ENCODE results near the gene SEMA4B. TPM values are rescaled to one million over a fixed set of nuclear protein-coding genes. Genes with fewer than 3 reads are reported as not detected.

SEMA4B gene
- total RNA-seq, 1 experiment from 2014 or later, result 50.2 TPM

GRCh38 chr15:90223441-90224165 is 22.5 kb downstream of the SEMA4B start:
- ChIA-PET POLR2A (no interaction called here), CTCF (interaction anchor here (0.6 to 3.5 kb wide), 2 partner anchors 78 to 424 kb away, joined by 3 to 110 read pairs; no protein-coding TSS in a partner anchor)
- ATAC-seq (no peak), DNase-seq (ENCODE audit: low spot score) (no peak)
- Mint-ChIP-seq H3K27ac (no peak overlapping the region), H3K27me3 (ENCODE audit: low read depth) (no peaks in the 10 kb centered on the region), H3K4me1 (no peaks in the 10 kb centered on the region), H3K4me3 (no peak overlapping the region), H3K9me3 (no peaks in the 10 kb centered on the region), H3K36me3 (peaks cover 34% of the 10 kb centered on the region)
- no peak for TF ChIP-seq MYBL2 (CRISPR knock-in tag; IDR thresholded peaks at IDR 0.05)
- no peak for TF ChIP-seq OVOL2 (CRISPR knock-in tag; IDR thresholded peaks at IDR 0.05; ENCODE audit: borderline replicate concordance)
- no peak for TF ChIP-seq TCF7 (CRISPR knock-in tag; IDR thresholded peaks at IDR 0.05; ENCODE audit: low read depth)
- TF ChIP-seq HMGA2 (CRISPR knock-in tag; IDR thresholded peaks at IDR 0.05), result no peak
- no peak for TF ChIP-seq IRF2 (CRISPR knock-in tag; IDR thresholded peaks at IDR 0.05; ENCODE audit: borderline replicate concordance, low read depth)
- TF ChIP-seq FOXK1 (CRISPR knock-in tag; IDR thresholded peaks at IDR 0.05), result no peak
- TF ChIP-seq TEAD4 (CRISPR knock-in tag; IDR thresholded peaks at IDR 0.05), result no peak
- TF ChIP-seq ATF1 (CRISPR knock-in tag; IDR thresholded peaks at IDR 0.05), result no peak
- TF ChIP-seq ZBTB43 (CRISPR knock-in tag; IDR thresholded peaks at IDR 0.05), result no peak
- no peak for TF ChIP-seq ZMAT4 (CRISPR knock-in tag; IDR thresholded peaks at IDR 0.05)
- no peak for TF ChIP-seq JUN (CRISPR knock-in tag; IDR thresholded peaks at IDR 0.05)
- no peak for TF ChIP-seq KAT7 (CRISPR knock-in tag; IDR thresholded peaks at IDR 0.05; ENCODE audit: borderline replicate concordance)
- no peak for TF ChIP-seq FOXJ3 (CRISPR knock-in tag; IDR thresholded peaks at IDR 0.05; ENCODE audit: borderline replicate concordance)
- TF ChIP-seq ZNF512 (CRISPR knock-in tag; IDR thresholded peaks at IDR 0.05; ENCODE audit: borderline replicate concordance), result no peak
- TF ChIP-seq ZNF671 (CRISPR knock-in tag; IDR thresholded peaks at IDR 0.05), result no peak
- no peak for TF ChIP-seq CDX4 (CRISPR knock-in tag; IDR thresholded peaks at IDR 0.05; ENCODE audit: borderline replicate concordance)

GRCh38 chr15:90225047-90225446 is 23.9 kb downstream of the SEMA4B start:
- Mint-ChIP-seq H3K36me3 (peaks cover 46% of the 10 kb centered on the region), H3K4me3 (no peak overlapping the region), H3K27me3 (ENCODE audit: low read depth) (no peaks in the 10 kb centered on the region), H3K27ac (no peak overlapping the region), H3K9me3 (no peaks in the 10 kb centered on the region), H3K4me1 (no peaks in the 10 kb centered on the region)
- ChIA-PET POLR2A (no interaction called here), CTCF (no interaction called here)
- no peak for ATAC-seq
- no peak for DNase-seq (ENCODE audit: low spot score)
- TF ChIP-seq AFF4 (CRISPR knock-in tag; IDR thresholded peaks at IDR 0.05; ENCODE audit: borderline replicate concordance), result no peak
- TF ChIP-seq CREM (CRISPR knock-in tag; IDR thresholded peaks at IDR 0.05), result no peak
- TF ChIP-seq JAZF1 (CRISPR knock-in tag; IDR thresholded peaks at IDR 0.05), result no peak
- no peak for TF ChIP-seq ZNF281 (CRISPR knock-in tag; IDR thresholded peaks at IDR 0.05)
- TF ChIP-seq MYBL2 (CRISPR knock-in tag; IDR thresholded peaks at IDR 0.05), result no peak
- TF ChIP-seq IRF1 (CRISPR knock-in tag; IDR thresholded peaks at IDR 0.05), result no peak
- no peak for TF ChIP-seq ATF3 (CRISPR knock-in tag; conservative IDR thresholded peaks at IDR 0.05)
- TF ChIP-seq TEAD4 (CRISPR knock-in tag; IDR thresholded peaks at IDR 0.05), result no peak
- TF ChIP-seq GABPB1 (CRISPR knock-in tag; IDR thresholded peaks at IDR 0.05), result no peak

All from WTC11 (cell line).